ENCODE measurements around the gene DIO1.

- TF ChIP-seq CTCF (IDR thresholded peaks at IDR 0.05; ENCODE audit: low read depth, low read length, poor library complexity, severe bottlenecking), result no peak
- no peak for TF ChIP-seq EZH2phosphoT487 (IDR thresholded peaks at IDR 0.05; ENCODE audit: borderline replicate concordance, low read length)
These were observed 24.4 kb downstream of the DIO1 start for GRCh38 chr1:53918343-53918742.

Data from DOHH2 (cell line).